WTC11 (cell line): ENCODE data around the gene RNF212. TPM values are rescaled to one million over a fixed set of nuclear protein-coding genes. Genes with fewer than 3 reads are reported as not detected.

Experiments
- ATAC-seq: fragments of 200-7000 bp; cut with Tn5 transposase; 2 replicates; pipeline ENCODE4 v1.10.0; 2021; ENCODE audit warnings: mild to moderate bottlenecking, moderate library complexity
- CTCF ChIA-PET: fragments of 300-600 bp; sonication (Branson Sonifier 250); formaldehyde crosslinking; loops from one replicate; lab custom pipeline; 2021; ENCODE audit warnings: antibody characterized with exemption; lab: Charles Lee
- POLR2A ChIA-PET: fragments of 350-600 bp; sonication (Branson Sonifier 250); formaldehyde crosslinking; loops from one replicate; lab custom pipeline; 2021; ENCODE audit warnings: antibody characterized with exemption; lab: Charles Lee
- DNase-seq: peaks from one replicate; pipeline ENCODE4 v3.0.0; 2021; ENCODE audit warnings: low spot score
- H3K27ac Mint-ChIP-seq: 2 replicates; pipeline ENCODE4 v1.8.0; 2021; ENCODE audit warnings: mixed read lengths
- H3K27me3 Mint-ChIP-seq: 2 replicates; pipeline ENCODE4 v1.8.0; 2021; ENCODE audit warnings: low read depth, mild to moderate bottlenecking, moderate library complexity, mixed read lengths
- H3K36me3 Mint-ChIP-seq: 2 replicates; pipeline ENCODE4 v1.8.0; 2021; ENCODE audit warnings: mixed read lengths
- H3K4me1 Mint-ChIP-seq: 2 replicates; pipeline ENCODE4 v1.8.0; 2022; ENCODE audit warnings: mixed read lengths
- H3K4me3 Mint-ChIP-seq: 2 replicates; pipeline ENCODE4 v1.8.0; 2021; ENCODE audit warnings: mild to moderate bottlenecking, moderate library complexity, mixed read lengths
- H3K9me3 Mint-ChIP-seq: 2 replicates; pipeline ENCODE4 v1.8.0; 2021; ENCODE audit warnings: mixed read lengths
- CDX4 ChIP-seq: fragments of 250-450 bp; sonication (Bioruptor Pico); IDR thresholded peaks from 2 replicates; pipeline ENCODE4 v1.9.0; 2021; ENCODE audit warnings: moderate library complexity, mild to moderate bottlenecking, inconsistent platforms, borderline replicate concordance
- ELF4 ChIP-seq: sonication (generic); formaldehyde crosslinking; IDR thresholded peaks from 2 replicates; pipeline ENCODE4 v1.8.1; 2022; ENCODE audit warnings: low read depth, mild to moderate bottlenecking, moderate library complexity, missing genetic modification reagents
- MLX ChIP-seq: sonication (generic); formaldehyde crosslinking; IDR thresholded peaks from 2 replicates; pipeline ENCODE4 v1.8.1; 2023; ENCODE audit warnings: mild to moderate bottlenecking, missing genetic modification reagents, moderate library complexity
- NR2C2 ChIP-seq: sonication (generic); formaldehyde crosslinking; IDR thresholded peaks from 2 replicates; pipeline ENCODE4 v1.8.0; 2022; ENCODE audit warnings: mild to moderate bottlenecking, missing genetic modification reagents
- PRRX2 ChIP-seq: fragments of 250-450 bp; sonication (Bioruptor Pico); IDR thresholded peaks from 2 replicates; pipeline ENCODE4 v1.8.0; 2021; ENCODE audit warnings: mild to moderate bottlenecking
- RELA ChIP-seq: sonication (generic); formaldehyde crosslinking; IDR thresholded peaks from 2 replicates; pipeline ENCODE4 v1.8.1; 2022; ENCODE audit warnings: missing genetic modification reagents, mild to moderate bottlenecking, borderline replicate concordance
- SP1 ChIP-seq: sonication (generic); formaldehyde crosslinking; conservative IDR thresholded peaks from 2 replicates; pipeline ENCODE4 v1.8.1; 2022; ENCODE audit warnings: missing genetic modification reagents
- STAT6 ChIP-seq: sonication (generic); formaldehyde crosslinking; conservative IDR thresholded peaks from 2 replicates; pipeline ENCODE4 v1.8.1; 2023; ENCODE audit warnings: mild to moderate bottlenecking, low read depth, missing genetic modification reagents, moderate library complexity
- ZNF425 ChIP-seq: fragments of 250-450 bp; sonication (Bioruptor Pico); conservative IDR thresholded peaks from 2 replicates; pipeline ENCODE4 v1.9.0; 2021; ENCODE audit warnings: mild to moderate bottlenecking
- total RNA-seq: library from RNA; stranded (reverse); gene quantifications from 3 replicates; pipeline ENCODE4 v1.2.3, GENCODE V29; 2021
- TF ChIP-seq, protein P1 (sequence below): fragments of 250-450 bp; sonication (Bioruptor Pico); IDR thresholded peaks from 2 replicates; pipeline ENCODE4 v2.1.2; 2022; ENCODE audit warnings: mild to moderate bottlenecking, moderate library complexity
- TF ChIP-seq, protein P2 (sequence below): sonication (generic); formaldehyde crosslinking; IDR thresholded peaks from 2 replicates; pipeline ENCODE4 v1.8.1; 2022; ENCODE audit warnings: mild to moderate bottlenecking, missing genetic modification reagents, moderate library complexity, borderline replicate concordance
- TF ChIP-seq, protein P3 (sequence below): sonication (generic); formaldehyde crosslinking; IDR thresholded peaks from 2 replicates; pipeline ENCODE4 v1.8.0; 2023; ENCODE audit warnings: missing genetic modification reagents, mild to moderate bottlenecking, borderline replicate concordance
- TF ChIP-seq, protein P4 (sequence below): fragments of 250-450 bp; sonication (Bioruptor Pico); IDR thresholded peaks from 2 replicates; pipeline ENCODE4 v1.9.0; 2021; ENCODE audit warnings: mild to moderate bottlenecking, borderline replicate concordance
- TF ChIP-seq, protein P5 (sequence below): sonication (generic); formaldehyde crosslinking; IDR thresholded peaks from 2 replicates; pipeline ENCODE4 v1.8.1; 2023; ENCODE audit warnings: mild to moderate bottlenecking, missing genetic modification reagents

RNF212 gene
- total RNA-seq, 1 experiment from 2014 or later, result 1.0 TPM

GRCh38 chr4:1030031-1030430 lies 83.3 kb downstream of the RNF212 start (continued):
- TF ChIP-seq NR2C2 (no peak), RELA (CRISPR knock-in tag) (no peak), PRRX2 (CRISPR knock-in tag) (no peak), MLX (CRISPR knock-in tag) (no peak)
- TF ChIP-seq, protein P1, sequence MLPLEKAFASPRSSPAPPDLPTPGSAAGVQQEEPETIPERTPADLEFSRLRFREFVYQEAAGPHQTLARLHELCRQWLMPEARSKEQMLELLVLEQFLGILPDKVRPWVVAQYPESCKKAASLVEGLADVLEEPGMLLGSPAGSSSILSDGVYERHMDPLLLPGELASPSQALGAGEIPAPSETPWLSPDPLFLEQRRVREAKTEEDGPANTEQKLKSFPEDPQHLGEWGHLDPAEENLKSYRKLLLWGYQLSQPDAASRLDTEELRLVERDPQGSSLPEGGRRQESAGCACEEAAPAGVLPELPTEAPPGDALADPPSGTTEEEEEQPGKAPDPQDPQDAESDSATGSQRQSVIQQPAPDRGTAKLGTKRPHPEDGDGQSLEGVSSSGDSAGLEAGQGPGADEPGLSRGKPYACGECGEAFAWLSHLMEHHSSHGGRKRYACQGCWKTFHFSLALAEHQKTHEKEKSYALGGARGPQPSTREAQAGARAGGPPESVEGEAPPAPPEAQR (CRISPR knock-in tag), result no peak
- TF ChIP-seq, protein P2, sequence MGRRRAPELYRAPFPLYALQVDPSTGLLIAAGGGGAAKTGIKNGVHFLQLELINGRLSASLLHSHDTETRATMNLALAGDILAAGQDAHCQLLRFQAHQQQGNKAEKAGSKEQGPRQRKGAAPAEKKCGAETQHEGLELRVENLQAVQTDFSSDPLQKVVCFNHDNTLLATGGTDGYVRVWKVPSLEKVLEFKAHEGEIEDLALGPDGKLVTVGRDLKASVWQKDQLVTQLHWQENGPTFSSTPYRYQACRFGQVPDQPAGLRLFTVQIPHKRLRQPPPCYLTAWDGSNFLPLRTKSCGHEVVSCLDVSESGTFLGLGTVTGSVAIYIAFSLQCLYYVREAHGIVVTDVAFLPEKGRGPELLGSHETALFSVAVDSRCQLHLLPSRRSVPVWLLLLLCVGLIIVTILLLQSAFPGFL (CRISPR knock-in tag), result no peak
- TF ChIP-seq, all 79 proteins: peak for 0

- peaks cover 12% of the 10 kb centered on the region for H3K36me3 Mint-ChIP-seq
- H3K27me3 Mint-ChIP-seq, result no peaks in the 10 kb centered on the region
- ATAC-seq, result no peak
- POLR2A ChIA-PET, result no interaction called here
- H3K9me3 Mint-ChIP-seq, result no peaks in the 10 kb centered on the region
- no peak overlapping the region for H3K27ac Mint-ChIP-seq
- CTCF ChIA-PET, result no interaction called here
- H3K4me1 Mint-ChIP-seq, result no peaks in the 10 kb centered on the region; the same call in 1 of the 2 replicates
- no peak overlapping the region for H3K4me3 Mint-ChIP-seq
- no peak for DNase-seq
- TF ChIP-seq ELF4 (CRISPR knock-in tag) (no peak), ZNF425 (no peak), SP1 (no peak), CDX4 (CRISPR knock-in tag) (no peak), RELA (CRISPR knock-in tag) (no peak), STAT6 (CRISPR knock-in tag) (no peak)
- TF ChIP-seq, protein P3, sequence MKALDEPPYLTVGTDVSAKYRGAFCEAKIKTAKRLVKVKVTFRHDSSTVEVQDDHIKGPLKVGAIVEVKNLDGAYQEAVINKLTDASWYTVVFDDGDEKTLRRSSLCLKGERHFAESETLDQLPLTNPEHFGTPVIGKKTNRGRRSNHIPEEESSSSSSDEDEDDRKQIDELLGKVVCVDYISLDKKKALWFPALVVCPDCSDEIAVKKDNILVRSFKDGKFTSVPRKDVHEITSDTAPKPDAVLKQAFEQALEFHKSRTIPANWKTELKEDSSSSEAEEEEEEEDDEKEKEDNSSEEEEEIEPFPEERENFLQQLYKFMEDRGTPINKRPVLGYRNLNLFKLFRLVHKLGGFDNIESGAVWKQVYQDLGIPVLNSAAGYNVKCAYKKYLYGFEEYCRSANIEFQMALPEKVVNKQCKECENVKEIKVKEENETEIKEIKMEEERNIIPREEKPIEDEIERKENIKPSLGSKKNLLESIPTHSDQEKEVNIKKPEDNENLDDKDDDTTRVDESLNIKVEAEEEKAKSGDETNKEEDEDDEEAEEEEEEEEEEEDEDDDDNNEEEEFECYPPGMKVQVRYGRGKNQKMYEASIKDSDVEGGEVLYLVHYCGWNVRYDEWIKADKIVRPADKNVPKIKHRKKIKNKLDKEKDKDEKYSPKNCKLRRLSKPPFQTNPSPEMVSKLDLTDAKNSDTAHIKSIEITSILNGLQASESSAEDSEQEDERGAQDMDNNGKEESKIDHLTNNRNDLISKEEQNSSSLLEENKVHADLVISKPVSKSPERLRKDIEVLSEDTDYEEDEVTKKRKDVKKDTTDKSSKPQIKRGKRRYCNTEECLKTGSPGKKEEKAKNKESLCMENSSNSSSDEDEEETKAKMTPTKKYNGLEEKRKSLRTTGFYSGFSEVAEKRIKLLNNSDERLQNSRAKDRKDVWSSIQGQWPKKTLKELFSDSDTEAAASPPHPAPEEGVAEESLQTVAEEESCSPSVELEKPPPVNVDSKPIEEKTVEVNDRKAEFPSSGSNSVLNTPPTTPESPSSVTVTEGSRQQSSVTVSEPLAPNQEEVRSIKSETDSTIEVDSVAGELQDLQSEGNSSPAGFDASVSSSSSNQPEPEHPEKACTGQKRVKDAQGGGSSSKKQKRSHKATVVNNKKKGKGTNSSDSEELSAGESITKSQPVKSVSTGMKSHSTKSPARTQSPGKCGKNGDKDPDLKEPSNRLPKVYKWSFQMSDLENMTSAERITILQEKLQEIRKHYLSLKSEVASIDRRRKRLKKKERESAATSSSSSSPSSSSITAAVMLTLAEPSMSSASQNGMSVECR (CRISPR knock-in tag), result no peak
- TF ChIP-seq, protein P4, sequence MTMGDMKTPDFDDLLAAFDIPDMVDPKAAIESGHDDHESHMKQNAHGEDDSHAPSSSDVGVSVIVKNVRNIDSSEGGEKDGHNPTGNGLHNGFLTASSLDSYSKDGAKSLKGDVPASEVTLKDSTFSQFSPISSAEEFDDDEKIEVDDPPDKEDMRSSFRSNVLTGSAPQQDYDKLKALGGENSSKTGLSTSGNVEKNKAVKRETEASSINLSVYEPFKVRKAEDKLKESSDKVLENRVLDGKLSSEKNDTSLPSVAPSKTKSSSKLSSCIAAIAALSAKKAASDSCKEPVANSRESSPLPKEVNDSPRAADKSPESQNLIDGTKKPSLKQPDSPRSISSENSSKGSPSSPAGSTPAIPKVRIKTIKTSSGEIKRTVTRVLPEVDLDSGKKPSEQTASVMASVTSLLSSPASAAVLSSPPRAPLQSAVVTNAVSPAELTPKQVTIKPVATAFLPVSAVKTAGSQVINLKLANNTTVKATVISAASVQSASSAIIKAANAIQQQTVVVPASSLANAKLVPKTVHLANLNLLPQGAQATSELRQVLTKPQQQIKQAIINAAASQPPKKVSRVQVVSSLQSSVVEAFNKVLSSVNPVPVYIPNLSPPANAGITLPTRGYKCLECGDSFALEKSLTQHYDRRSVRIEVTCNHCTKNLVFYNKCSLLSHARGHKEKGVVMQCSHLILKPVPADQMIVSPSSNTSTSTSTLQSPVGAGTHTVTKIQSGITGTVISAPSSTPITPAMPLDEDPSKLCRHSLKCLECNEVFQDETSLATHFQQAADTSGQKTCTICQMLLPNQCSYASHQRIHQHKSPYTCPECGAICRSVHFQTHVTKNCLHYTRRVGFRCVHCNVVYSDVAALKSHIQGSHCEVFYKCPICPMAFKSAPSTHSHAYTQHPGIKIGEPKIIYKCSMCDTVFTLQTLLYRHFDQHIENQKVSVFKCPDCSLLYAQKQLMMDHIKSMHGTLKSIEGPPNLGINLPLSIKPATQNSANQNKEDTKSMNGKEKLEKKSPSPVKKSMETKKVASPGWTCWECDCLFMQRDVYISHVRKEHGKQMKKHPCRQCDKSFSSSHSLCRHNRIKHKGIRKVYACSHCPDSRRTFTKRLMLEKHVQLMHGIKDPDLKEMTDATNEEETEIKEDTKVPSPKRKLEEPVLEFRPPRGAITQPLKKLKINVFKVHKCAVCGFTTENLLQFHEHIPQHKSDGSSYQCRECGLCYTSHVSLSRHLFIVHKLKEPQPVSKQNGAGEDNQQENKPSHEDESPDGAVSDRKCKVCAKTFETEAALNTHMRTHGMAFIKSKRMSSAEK (CRISPR knock-in tag), result no peak
- TF ChIP-seq, protein P5, sequence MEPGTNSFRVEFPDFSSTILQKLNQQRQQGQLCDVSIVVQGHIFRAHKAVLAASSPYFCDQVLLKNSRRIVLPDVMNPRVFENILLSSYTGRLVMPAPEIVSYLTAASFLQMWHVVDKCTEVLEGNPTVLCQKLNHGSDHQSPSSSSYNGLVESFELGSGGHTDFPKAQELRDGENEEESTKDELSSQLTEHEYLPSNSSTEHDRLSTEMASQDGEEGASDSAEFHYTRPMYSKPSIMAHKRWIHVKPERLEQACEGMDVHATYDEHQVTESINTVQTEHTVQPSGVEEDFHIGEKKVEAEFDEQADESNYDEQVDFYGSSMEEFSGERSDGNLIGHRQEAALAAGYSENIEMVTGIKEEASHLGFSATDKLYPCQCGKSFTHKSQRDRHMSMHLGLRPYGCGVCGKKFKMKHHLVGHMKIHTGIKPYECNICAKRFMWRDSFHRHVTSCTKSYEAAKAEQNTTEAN (CRISPR knock-in tag), result no peak
Measured at GRCh38 chr4:1029529-1029928, 83.8 kb downstream of the RNF212 start.
